Lower lobe of right lung (tissue), 2 donors: Measurements from ENCODE around the gene DSE. TPM values are rescaled to one million over a fixed set of nuclear protein-coding genes. Genes with fewer than 3 reads are reported as not detected.

Experiments used
- ATAC-seq, 2 donors: fragments of 200-7000 bp; cut with Tn5 transposase; one replicate each; pipeline ENCODE4 v1.9.1; 2020 to 2022; ENCODE audit warnings: mild to moderate bottlenecking in 2 of 2, moderate library complexity in 2 of 2
- DNase-seq: peaks from one replicate; pipeline ENCODE4 v3.0.0-alpha.2; 2020
- H3K27ac ChIP-seq: fragments of 200-600 bp; one replicate; pipeline ENCODE4 v1.8.0; 2022
- H3K27me3 ChIP-seq: fragments of 200-600 bp; one replicate; pipeline ENCODE4 v1.8.0; 2022; ENCODE audit warnings: low read depth
- H3K36me3 ChIP-seq: fragments of 200-600 bp; one replicate; pipeline ENCODE4 v1.8.0; 2022; ENCODE audit warnings: mild to moderate bottlenecking
- H3K4me1 ChIP-seq: fragments of 200-600 bp; one replicate; pipeline ENCODE4 v1.8.0; 2022
- H3K4me3 ChIP-seq: fragments of 200-600 bp; one replicate; pipeline ENCODE4 v1.8.0; 2022; ENCODE audit warnings: mild to moderate bottlenecking
- H3K9me3 ChIP-seq: fragments of 200-600 bp; one replicate; pipeline ENCODE4 v1.8.0; 2022
- intact Hi-C: fragments of 100-400 bp; cut with DNase I; formaldehyde crosslinking; loops from one replicate; pipeline ENCODE4 v1.11.0; 2022
- total RNA-seq: library from RNA; stranded (reverse); fragmentation: NEBNext Ultra II Directional; extraction: Animal tissue kit (Norgen Biotek cat#: 25700); gene quantifications from one replicate; pipeline ENCODE4 v1.2.1, GENCODE V29; 2021
- TF ChIP-seq, protein P1 (sequence below): fragments of 200-600 bp; IDR thresholded peaks from one replicate; pipeline ENCODE4 v1.8.0; 2022; ENCODE audit warnings: antibody characterized with exemption, mild to moderate bottlenecking
- donor health status: DM: no; HTN: yes; CAD: no; lungs with severe emphysema.

The DSE gene
- total RNA-seq, 1 donor from 2014 or later = 59.7 TPM

DNA sequence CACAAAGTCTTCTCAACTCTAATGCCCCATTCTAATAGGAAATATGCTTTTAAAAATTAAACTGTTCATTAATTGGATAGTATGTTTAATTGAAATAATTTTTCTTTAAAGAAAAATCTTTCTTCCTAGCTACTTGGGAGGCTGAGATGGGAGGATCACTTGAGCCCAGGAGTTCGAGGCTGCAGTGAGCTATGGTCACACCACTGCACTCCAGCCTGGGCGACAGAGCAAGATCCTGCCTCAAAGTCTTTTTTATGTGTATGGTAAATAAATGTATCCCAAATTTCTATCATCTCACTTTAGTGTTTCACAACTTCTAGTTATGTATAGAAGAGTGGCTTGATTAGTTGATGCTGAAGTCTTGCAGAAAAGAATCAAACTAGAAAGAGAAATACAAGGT is 4.5 kb downstream of the DSE start:
- DNase-seq (no peak), ATAC-seq (no peak)
- no peaks in the 10 kb centered on the region for H3K9me3 ChIP-seq
- TF ChIP-seq, protein P1, sequence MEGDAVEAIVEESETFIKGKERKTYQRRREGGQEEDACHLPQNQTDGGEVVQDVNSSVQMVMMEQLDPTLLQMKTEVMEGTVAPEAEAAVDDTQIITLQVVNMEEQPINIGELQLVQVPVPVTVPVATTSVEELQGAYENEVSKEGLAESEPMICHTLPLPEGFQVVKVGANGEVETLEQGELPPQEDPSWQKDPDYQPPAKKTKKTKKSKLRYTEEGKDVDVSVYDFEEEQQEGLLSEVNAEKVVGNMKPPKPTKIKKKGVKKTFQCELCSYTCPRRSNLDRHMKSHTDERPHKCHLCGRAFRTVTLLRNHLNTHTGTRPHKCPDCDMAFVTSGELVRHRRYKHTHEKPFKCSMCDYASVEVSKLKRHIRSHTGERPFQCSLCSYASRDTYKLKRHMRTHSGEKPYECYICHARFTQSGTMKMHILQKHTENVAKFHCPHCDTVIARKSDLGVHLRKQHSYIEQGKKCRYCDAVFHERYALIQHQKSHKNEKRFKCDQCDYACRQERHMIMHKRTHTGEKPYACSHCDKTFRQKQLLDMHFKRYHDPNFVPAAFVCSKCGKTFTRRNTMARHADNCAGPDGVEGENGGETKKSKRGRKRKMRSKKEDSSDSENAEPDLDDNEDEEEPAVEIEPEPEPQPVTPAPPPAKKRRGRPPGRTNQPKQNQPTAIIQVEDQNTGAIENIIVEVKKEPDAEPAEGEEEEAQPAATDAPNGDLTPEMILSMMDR = no peak
- H3K36me3 ChIP-seq = no peaks in the 10 kb centered on the region
- no peaks in the 10 kb centered on the region for H3K27me3 ChIP-seq
- intact Hi-C loops = no loop called here
- no peak overlapping the region for H3K4me3 ChIP-seq
- no peak overlapping the region for H3K27ac ChIP-seq
- peaks cover 12% of the 10 kb centered on the region for H3K4me1 ChIP-seq

DNA sequence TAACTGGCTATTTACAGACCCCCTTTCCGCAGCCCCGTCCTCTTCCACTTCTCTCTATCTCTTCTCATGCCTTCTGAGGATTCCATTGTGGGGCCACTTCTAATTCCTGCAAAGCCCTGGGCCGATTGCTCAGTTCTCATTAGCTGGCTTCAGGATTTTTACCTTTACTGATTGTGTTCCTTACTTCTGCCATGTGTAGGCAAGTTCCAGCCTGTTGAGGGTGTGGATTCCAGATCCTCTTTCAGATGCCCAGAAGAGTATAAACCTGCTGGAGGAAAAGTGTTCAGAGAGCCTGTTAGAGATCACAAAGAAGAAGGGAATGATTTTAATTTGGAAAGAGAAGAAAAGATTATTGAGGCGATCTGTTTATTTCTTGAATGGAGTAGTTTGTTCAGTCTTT is 5.4 kb downstream of the DSE start:
- H3K9me3 ChIP-seq = no peaks in the 10 kb centered on the region
- DNase-seq = no peak
- H3K27me3 ChIP-seq = no peaks in the 10 kb centered on the region
- no peak overlapping the region for H3K4me3 ChIP-seq
- H3K4me1 ChIP-seq = peaks cover 12% of the 10 kb centered on the region
- intact Hi-C loops = no loop called here
- H3K36me3 ChIP-seq = no peaks in the 10 kb centered on the region
- no peak for ATAC-seq
- no peak overlapping the region for H3K27ac ChIP-seq
- TF ChIP-seq, protein P1 = no peak

DNA sequence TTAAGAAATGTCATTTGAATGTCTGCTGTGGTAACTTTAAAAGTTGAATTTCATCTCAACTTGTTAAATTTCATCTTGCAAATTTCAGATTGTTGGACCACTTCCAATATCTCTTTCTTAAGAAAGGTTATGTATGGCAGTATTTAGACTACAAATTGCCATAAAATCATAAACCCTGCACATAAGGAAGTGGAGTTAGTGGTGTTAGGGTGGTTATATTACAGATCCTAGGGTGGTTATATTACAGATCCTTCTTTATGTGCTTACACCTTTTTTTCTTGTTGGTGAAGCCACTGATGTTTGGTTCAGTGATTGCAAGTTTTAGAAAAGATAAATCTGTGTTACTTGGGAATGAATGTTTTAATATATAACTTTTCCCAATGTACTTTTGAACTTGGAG is 9.0 kb downstream of the DSE start:
- DNase-seq (no peak), ATAC-seq (no peak)
- no peaks in the 10 kb centered on the region for H3K27me3 ChIP-seq
- intact Hi-C loops = no loop called here
- no peaks in the 10 kb centered on the region for H3K36me3 ChIP-seq
- H3K4me1 ChIP-seq = no peaks in the 10 kb centered on the region
- H3K27ac ChIP-seq = no peak overlapping the region
- no peaks in the 10 kb centered on the region for H3K9me3 ChIP-seq
- no peak overlapping the region for H3K4me3 ChIP-seq
- TF ChIP-seq, protein P1 = no peak

DNA sequence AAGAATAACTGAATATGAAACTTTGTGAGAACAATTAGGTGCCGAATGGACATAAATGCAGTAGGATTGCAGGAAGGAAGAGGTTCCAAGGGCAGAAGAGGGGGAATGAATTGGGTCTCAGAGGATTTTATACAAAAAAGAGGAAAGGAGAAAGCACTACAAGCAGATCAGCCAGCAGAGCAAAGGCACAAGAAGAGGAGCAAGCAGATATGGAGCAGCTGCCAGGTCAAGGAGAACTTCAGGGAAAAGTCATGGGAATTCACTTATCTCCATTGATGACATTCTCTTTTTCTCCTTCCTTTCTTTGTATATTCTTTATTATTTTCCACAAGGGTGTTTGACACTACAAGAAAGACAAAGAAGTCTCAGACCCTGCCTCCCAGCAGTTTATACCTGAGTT is 9.6 kb downstream of the DSE start:
- intact Hi-C loops = no loop called here
- DNase-seq = no peak
- TF ChIP-seq, protein P1 = no peak
- no peaks in the 10 kb centered on the region for H3K9me3 ChIP-seq
- H3K27me3 ChIP-seq = no peaks in the 10 kb centered on the region
- H3K36me3 ChIP-seq = no peaks in the 10 kb centered on the region
- H3K27ac ChIP-seq = no peak overlapping the region
- H3K4me1 ChIP-seq = peaks cover under 1% of the 10 kb centered on the region
- no peak for ATAC-seq
- no peak overlapping the region for H3K4me3 ChIP-seq

DNA sequence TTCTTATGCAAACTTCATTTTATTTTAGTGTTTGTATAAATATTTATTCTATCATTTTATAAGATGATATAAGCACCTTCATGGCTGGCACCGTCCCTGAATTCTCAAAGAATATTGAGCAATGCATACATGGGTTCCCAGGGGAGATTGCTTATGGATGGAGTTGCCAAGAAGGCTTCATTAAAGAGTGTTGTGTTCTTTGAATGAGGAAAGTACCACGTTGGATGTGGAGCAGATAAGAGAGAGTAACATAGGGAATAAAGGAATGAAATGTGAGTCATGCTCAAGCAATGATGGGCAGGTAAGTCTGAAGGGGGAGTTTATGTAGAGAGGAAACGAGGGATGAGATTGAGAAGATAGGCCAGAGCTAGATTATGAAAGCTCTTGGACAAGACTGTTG is 10.3 kb downstream of the DSE start:
- ATAC-seq (no peak), DNase-seq (no peak)
- H3K27me3 ChIP-seq = no peaks in the 10 kb centered on the region
- H3K27ac ChIP-seq = no peak overlapping the region
- intact Hi-C loops = no loop called here
- TF ChIP-seq, protein P1 = no peak
- peaks cover 7% of the 10 kb centered on the region for H3K4me1 ChIP-seq
- H3K36me3 ChIP-seq = no peaks in the 10 kb centered on the region
- no peaks in the 10 kb centered on the region for H3K9me3 ChIP-seq
- no peak overlapping the region for H3K4me3 ChIP-seq

DNA sequence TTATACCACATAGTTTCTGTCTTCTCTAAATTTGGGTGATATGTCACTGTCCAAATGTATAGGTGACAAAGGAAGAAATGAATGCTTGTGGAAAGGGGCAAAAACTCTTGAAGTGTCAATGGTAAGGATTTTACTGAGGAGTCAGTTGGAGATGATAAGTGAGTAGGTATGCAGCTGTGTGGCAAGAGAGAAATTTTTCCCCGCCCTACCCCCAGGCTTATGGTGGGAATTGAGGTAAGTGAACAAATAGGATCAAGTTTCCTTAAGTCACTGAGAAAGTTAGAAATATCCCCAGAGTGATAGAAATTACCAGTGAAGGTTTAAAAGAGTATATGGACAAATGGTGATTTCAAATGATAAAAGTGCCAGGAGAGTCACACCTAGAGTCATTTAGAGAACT is 11.8 kb downstream of the DSE start:
- H3K27me3 ChIP-seq = no peaks in the 10 kb centered on the region
- H3K4me3 ChIP-seq = no peak overlapping the region
- no peaks in the 10 kb centered on the region for H3K9me3 ChIP-seq
- H3K27ac ChIP-seq = no peak overlapping the region
- H3K4me1 ChIP-seq = peaks cover 22% of the 10 kb centered on the region
- no peaks in the 10 kb centered on the region for H3K36me3 ChIP-seq
- ATAC-seq (no peak), DNase-seq (no peak)
- TF ChIP-seq, protein P1 = no peak
- intact Hi-C loops = no loop called here
